ENCODE results near the gene MAK. TPM values are rescaled to one million over a fixed set of nuclear protein-coding genes. Genes with fewer than 3 reads are reported as not detected.
A peak's percentile ranks its signal among the peaks of the same experiment; 100 is the strongest.

Gene MAK
- total and polyA plus RNA-seq, 4 donors = 0.02 to 0.26 (median 0.13) TPM

DNA sequence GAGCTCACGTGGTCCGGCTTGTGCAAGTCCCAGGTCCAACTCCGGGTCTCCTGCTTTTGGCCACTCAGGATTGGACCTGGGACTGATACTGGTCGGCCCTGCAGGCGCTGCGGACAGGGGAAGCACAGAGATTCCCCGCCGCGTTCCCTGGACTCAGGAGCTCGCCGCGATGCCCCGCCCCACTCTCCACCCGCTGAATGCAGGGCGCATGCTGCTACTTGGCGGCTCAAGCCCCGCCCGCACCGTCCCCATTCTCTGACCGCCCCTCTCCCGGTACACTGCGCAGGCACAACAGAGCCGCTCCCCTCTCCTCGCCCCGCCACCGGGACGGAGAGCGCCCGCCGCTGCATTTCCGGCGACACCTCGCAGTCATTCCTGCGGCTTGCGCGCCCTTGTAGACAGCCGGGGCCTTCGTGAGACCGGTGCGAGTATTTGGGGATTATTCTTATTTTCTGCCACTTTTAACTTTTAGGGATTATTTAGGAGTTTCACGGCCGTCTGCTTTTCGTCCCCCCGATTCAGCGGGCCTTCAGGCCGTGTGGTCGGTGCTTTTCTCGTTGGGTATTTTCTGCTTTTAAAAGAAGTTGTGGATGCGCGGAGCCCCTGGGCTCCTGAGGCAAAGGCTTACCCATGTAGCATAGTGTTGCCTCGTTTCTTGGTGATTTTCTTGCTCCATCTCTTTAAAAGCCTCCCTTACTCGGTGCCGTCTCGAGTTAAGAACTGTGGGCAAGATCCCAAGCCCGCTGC lies 115.3 kb downstream of the MAK start, which contains the start of gene TMEM14C:
Gene TMEM14C, plus strand, starts transcription at position 251 of the 747 bp plus-strand sequence. CDS start 1,544 bp downstream, outside the sequence.
- peaks cover 2 to 19% (median 14%) of the 10 kb centered on the region in 4 donors for H3K4me1 ChIP-seq (ENCODE audit: control insufficient read depth in 4 of 4, insufficient read depth in 4 of 4, low read length in 3 of 4)
- whole genome bisulfite sequencing = under 1% methylated on average over 55 of the region's 55 CpGs

More for the DNA sequence above, 115.3 kb downstream of the MAK start, which contains the start of gene TMEM14C:
- Histone ChIP-seq H3K9ac (ENCODE audit: low read depth in 1 of 2, low read length in 2 of 2) (peak within 1 kb of the TSS; percentile 80 to 82), H3K27me3 (ENCODE audit: control insufficient read depth in 4 of 4, insufficient read depth in 4 of 4, low read length in 3 of 4) (no peaks in the 10 kb centered on the region), H3K36me3 (ENCODE audit: control insufficient read depth in 4 of 4, insufficient read depth in 3 of 4, low read depth in 1 of 4, low read length in 3 of 4) (peaks cover 1 to 9% (median 9%) of the 10 kb centered on the region in 4 donors), H3K4me3 (ENCODE audit: low read depth in 1 of 3, low read length in 3 of 3) (peak within 1 kb of the TSS; percentile 74 to 83 (median 78)), H3K9me3 (ENCODE audit: control insufficient read depth in 4 of 4, low read length in 3 of 4) (no peaks in the 10 kb centered on the region), H3K27ac (ENCODE audit: low read depth in 1 of 2, low read length in 2 of 2) (peak within 1 kb of the TSS; percentile 59 to 77)
- peak; percentile 56 to 67 for TF ChIP-seq JUND (IDR thresholded peaks at IDR 0.05)
- peak; percentile 94 for TF ChIP-seq SP1 (IDR thresholded peaks at IDR 0.05)
- TF ChIP-seq FOXA2 (IDR thresholded peaks at IDR 0.05) = no peak
- TF ChIP-seq NR2F2 (IDR thresholded peaks at IDR 0.05) = no peak
- TF ChIP-seq GABPA (IDR thresholded peaks at IDR 0.05 in 1 of 2, conservative IDR thresholded peaks at IDR 0.05 in 1 of 2) = peak in 1 of 2 donors; percentile 88
- TF ChIP-seq FOXA1 (IDR thresholded peaks at IDR 0.05) = peak; percentile 55
- peak; percentile 92 for TF ChIP-seq TAF1 (conservative IDR thresholded peaks at IDR 0.05)
- peak; percentile 80 to 82 for TF ChIP-seq HNF4A (conservative IDR thresholded peaks at IDR 0.05)
- TF ChIP-seq RXRA (IDR thresholded peaks at IDR 0.05) = peak; percentile 49 to 51
- TF ChIP-seq, protein P1, sequence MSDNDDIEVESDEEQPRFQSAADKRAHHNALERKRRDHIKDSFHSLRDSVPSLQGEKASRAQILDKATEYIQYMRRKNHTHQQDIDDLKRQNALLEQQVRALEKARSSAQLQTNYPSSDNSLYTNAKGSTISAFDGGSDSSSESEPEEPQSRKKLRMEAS (IDR thresholded peaks at IDR 0.05) = peak; percentile 97
- TF ChIP-seq, protein P2, sequence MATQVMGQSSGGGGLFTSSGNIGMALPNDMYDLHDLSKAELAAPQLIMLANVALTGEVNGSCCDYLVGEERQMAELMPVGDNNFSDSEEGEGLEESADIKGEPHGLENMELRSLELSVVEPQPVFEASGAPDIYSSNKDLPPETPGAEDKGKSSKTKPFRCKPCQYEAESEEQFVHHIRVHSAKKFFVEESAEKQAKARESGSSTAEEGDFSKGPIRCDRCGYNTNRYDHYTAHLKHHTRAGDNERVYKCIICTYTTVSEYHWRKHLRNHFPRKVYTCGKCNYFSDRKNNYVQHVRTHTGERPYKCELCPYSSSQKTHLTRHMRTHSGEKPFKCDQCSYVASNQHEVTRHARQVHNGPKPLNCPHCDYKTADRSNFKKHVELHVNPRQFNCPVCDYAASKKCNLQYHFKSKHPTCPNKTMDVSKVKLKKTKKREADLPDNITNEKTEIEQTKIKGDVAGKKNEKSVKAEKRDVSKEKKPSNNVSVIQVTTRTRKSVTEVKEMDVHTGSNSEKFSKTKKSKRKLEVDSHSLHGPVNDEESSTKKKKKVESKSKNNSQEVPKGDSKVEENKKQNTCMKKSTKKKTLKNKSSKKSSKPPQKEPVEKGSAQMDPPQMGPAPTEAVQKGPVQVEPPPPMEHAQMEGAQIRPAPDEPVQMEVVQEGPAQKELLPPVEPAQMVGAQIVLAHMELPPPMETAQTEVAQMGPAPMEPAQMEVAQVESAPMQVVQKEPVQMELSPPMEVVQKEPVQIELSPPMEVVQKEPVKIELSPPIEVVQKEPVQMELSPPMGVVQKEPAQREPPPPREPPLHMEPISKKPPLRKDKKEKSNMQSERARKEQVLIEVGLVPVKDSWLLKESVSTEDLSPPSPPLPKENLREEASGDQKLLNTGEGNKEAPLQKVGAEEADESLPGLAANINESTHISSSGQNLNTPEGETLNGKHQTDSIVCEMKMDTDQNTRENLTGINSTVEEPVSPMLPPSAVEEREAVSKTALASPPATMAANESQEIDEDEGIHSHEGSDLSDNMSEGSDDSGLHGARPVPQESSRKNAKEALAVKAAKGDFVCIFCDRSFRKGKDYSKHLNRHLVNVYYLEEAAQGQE (IDR thresholded peaks at IDR 0.05) = peak; percentile 79
- TF ChIP-seq, protein P3, sequence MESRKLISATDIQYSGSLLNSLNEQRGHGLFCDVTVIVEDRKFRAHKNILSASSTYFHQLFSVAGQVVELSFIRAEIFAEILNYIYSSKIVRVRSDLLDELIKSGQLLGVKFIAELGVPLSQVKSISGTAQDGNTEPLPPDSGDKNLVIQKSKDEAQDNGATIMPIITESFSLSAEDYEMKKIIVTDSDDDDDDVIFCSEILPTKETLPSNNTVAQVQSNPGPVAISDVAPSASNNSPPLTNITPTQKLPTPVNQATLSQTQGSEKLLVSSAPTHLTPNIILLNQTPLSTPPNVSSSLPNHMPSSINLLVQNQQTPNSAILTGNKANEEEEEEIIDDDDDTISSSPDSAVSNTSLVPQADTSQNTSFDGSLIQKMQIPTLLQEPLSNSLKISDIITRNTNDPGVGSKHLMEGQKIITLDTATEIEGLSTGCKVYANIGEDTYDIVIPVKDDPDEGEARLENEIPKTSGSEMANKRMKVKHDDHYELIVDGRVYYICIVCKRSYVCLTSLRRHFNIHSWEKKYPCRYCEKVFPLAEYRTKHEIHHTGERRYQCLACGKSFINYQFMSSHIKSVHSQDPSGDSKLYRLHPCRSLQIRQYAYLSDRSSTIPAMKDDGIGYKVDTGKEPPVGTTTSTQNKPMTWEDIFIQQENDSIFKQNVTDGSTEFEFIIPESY (IDR thresholded peaks at IDR 0.05) = peak; percentile 94
- TF ChIP-seq RAD21 (IDR thresholded peaks at IDR 0.05) = peak; percentile 50 to 60
- TF ChIP-seq, protein P4, sequence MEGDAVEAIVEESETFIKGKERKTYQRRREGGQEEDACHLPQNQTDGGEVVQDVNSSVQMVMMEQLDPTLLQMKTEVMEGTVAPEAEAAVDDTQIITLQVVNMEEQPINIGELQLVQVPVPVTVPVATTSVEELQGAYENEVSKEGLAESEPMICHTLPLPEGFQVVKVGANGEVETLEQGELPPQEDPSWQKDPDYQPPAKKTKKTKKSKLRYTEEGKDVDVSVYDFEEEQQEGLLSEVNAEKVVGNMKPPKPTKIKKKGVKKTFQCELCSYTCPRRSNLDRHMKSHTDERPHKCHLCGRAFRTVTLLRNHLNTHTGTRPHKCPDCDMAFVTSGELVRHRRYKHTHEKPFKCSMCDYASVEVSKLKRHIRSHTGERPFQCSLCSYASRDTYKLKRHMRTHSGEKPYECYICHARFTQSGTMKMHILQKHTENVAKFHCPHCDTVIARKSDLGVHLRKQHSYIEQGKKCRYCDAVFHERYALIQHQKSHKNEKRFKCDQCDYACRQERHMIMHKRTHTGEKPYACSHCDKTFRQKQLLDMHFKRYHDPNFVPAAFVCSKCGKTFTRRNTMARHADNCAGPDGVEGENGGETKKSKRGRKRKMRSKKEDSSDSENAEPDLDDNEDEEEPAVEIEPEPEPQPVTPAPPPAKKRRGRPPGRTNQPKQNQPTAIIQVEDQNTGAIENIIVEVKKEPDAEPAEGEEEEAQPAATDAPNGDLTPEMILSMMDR (IDR thresholded peaks at IDR 0.05; ENCODE audit: low read depth, low read length, missing input control) = no peak
- peak; percentile 88 for TF ChIP-seq YY1 (IDR thresholded peaks at IDR 0.05)
- TF ChIP-seq, protein P5, sequence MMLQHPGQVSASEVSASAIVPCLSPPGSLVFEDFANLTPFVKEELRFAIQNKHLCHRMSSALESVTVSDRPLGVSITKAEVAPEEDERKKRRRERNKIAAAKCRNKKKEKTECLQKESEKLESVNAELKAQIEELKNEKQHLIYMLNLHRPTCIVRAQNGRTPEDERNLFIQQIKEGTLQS (IDR thresholded peaks at IDR 0.05) = peak; percentile 4
- peak; percentile 45 to 93 for TF ChIP-seq EGR1 (IDR thresholded peaks at IDR 0.05; ENCODE audit: low read depth in 2 of 2)
- TF ChIP-seq HNF4G (IDR thresholded peaks at IDR 0.05) = no peak
- peak; percentile 95 for DNase-seq (ENCODE audit: low spot score)

Data from liver (tissue), 9 donors.